GM10248 (cell line): ENCODE measurements around the gene TET1.

Experiments used
- CTCF ChIA-PET: fragments of 300-600 bp; sonication (Branson Sonifier 250); formaldehyde crosslinking; extraction: SDS; loops from one replicate; lab custom pipeline; 2021; ENCODE audit warnings: antibody characterized with exemption; lab: Yijun Ruan, JAX
- POLR2A ChIA-PET: fragments of 350-650 bp; sonication (Branson Sonifier 250); formaldehyde crosslinking; extraction: SDS; loops from one replicate; lab custom pipeline; 2020; ENCODE audit warnings: antibody characterized with exemption; lab: Yijun Ruan, JAX
- DNase-seq: peaks from one replicate; pipeline ENCODE4 v3.0.0; 2012; ENCODE audit errors: extremely low spot score
- CTCF ChIP-seq: IDR thresholded peaks from 2 replicates; pipeline ENCODE4 v1.5.1; 2012; ENCODE audit warnings: mild to moderate bottlenecking, low read depth; ENCODE audit errors: extremely low read depth, missing control alignments, control extremely low read depth

The TET1 gene

GRCh38 chr10:68665841-68666240 is 105.7 kb downstream of the TET1 start:
- TF ChIP-seq CTCF = no peak
- DNase-seq = no peak
- POLR2A ChIA-PET = no interaction called here
- CTCF ChIA-PET = no interaction called here

- TF ChIP-seq CTCF = no peak
- ChIA-PET POLR2A (no interaction called here), CTCF (no interaction called here)
- no peak for DNase-seq
These were observed 106.2 kb downstream of the TET1 start for GRCh38 chr10:68666280-68666760.

- DNase-seq = no peak
- no peak for TF ChIP-seq CTCF
- ChIA-PET POLR2A (no interaction called here), CTCF (no interaction called here)
These were observed 108.1 kb downstream of the TET1 start for GRCh38 chr10:68668231-68668630.

DNA sequence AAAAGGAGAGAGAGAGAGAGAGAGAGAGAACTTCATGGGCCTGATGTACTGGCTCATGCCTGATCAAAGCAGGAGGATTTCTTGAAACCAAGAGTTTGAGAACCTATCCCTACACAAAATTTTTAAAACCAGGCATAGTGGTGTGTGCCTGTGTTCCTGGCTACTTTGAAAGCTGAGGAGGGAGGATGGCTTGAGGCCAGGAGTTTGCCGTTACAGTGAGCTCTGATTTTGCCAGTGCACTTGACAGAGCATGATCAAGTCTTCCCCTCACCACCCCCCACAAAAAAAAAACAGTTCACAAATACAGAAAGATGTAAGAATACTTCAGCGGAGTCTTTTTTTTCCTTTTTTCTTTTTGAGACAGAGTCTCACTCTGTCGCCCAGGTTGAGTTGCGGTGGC is 108.8 kb downstream of the TET1 start:
- POLR2A ChIA-PET = no interaction called here
- DNase-seq = no peak
- TF ChIP-seq CTCF = no peak
- CTCF ChIA-PET = interaction anchor here (0.6 to 1.1 kb wide), 2 partner anchors 56 to 137 kb away, joined by 3 read pairs; no protein-coding TSS in a partner anchor

- ChIA-PET POLR2A (no interaction called here), CTCF (interaction anchor here (1.5 kb wide), 1 partner anchor 12 kb away, joined by 6 read pairs; no protein-coding TSS in a partner anchor)
- DNase-seq = peak; percentile 48
- no peak for TF ChIP-seq CTCF
These were observed 124.3 kb downstream of the TET1 start for GRCh38 chr10:68684413-68684812.

DNA sequence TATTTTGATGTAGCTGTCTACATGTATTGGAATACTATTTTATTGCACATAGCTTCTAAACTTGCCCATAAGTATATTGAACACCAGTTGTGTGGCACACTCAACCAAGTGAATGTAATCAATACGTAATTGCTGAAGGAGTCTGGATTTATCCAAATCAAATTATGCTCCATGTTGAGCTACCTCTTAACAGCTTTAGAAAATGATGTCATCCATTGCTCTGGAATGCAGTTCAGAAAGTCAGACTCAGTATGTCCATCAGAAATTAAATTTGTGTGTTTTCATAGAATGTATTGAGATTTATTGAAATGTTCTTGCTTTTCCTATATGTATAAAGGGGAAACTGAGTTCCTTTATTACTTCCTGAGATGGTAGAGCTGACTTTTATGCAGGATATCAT is 135.9 kb downstream of the TET1 start:
- DNase-seq = no peak
- ChIA-PET POLR2A (interaction anchor here (0.5 kb wide), 1 partner anchor 21 kb away, joined by 5 read pairs; no protein-coding TSS in a partner anchor), CTCF (interaction anchor here (1.0 to 3.9 kb wide), 9 partner anchors 10 to 146 kb away, joined by 3 to 15 read pairs (median 3); no protein-coding TSS in a partner anchor)
- no peak for TF ChIP-seq CTCF
